H9 (cell line): ENCODE measurements around the gene DENND1C. TPM values are rescaled to one million over a fixed set of nuclear protein-coding genes. Genes with fewer than 3 reads are reported as not detected.
A peak's percentile ranks its signal among the peaks of the same experiment; 100 is the strongest.

Source experiments
- DNase-seq: peaks from one replicate; pipeline ENCODE4 v3.0.0-alpha.2; 2017
- H2AFZ ChIP-seq: one replicate; pipeline ENCODE4 v1.6.1; 2013; ENCODE audit warnings: mild to moderate bottlenecking, low read length, control low read depth, moderate library complexity
- H2AK5ac ChIP-seq: 2 replicates; pipeline ENCODE4 v1.6.1; 2013; ENCODE audit warnings: low read length, control low read depth, mixed read lengths; ENCODE audit not compliant: insufficient read length
- H2BK120ac ChIP-seq: one replicate; pipeline ENCODE4 v1.6.1; 2013; ENCODE audit warnings: low read depth, mild to moderate bottlenecking, low read length, control low read depth, inconsistent platforms; ENCODE audit not compliant: poor library complexity, severe bottlenecking
- H2BK12ac ChIP-seq: 2 replicates; pipeline ENCODE4 v1.6.1; 2013; ENCODE audit warnings: low read length, control low read depth, mixed read lengths, low read depth; ENCODE audit not compliant: insufficient read length
- H2BK15ac ChIP-seq: 2 replicates; pipeline ENCODE4 v1.6.1; 2013; ENCODE audit warnings: low read depth, low read length, control low read depth
- H2BK20ac ChIP-seq: one replicate; pipeline ENCODE4 v1.6.1; 2013; ENCODE audit warnings: low read depth, mild to moderate bottlenecking, low read length, control low read depth, inconsistent platforms; ENCODE audit not compliant: poor library complexity, severe bottlenecking
- H2BK5ac ChIP-seq: 2 replicates; pipeline ENCODE4 v1.6.1; 2013; ENCODE audit warnings: low read length, control low read depth, mixed read lengths; ENCODE audit not compliant: insufficient read length
- H3K14ac ChIP-seq: 2 replicates; pipeline ENCODE4 v1.6.1; 2013; ENCODE audit warnings: low read length, control low read depth; ENCODE audit not compliant: insufficient read depth
- H3K18ac ChIP-seq: 2 replicates; pipeline ENCODE4 v1.6.1; 2013; ENCODE audit warnings: low read depth, mild to moderate bottlenecking, mixed read lengths, low read length, control low read depth; ENCODE audit not compliant: insufficient read length
- H3K23ac ChIP-seq: 2 replicates; pipeline ENCODE4 v1.6.1; 2013; ENCODE audit warnings: low read length, control low read depth, mixed read lengths, low read depth; ENCODE audit not compliant: insufficient read length
- H3K23me2 ChIP-seq: 2 replicates; pipeline ENCODE4 v1.6.1; 2013; ENCODE audit warnings: low read depth, mild to moderate bottlenecking, mixed read lengths, low read length, control low read depth; ENCODE audit not compliant: insufficient read length, poor library complexity, severe bottlenecking
- H3K27ac ChIP-seq: 2 replicates; pipeline ENCODE4 v1.5.1; 2013; ENCODE audit warnings: low read length, control low read depth, mixed read lengths, low read depth; ENCODE audit not compliant: insufficient read length
- H3K27me3 ChIP-seq: 2 replicates; pipeline ENCODE4 v1.6.1; 2013; ENCODE audit warnings: low read length, control low read depth, inconsistent platforms; ENCODE audit not compliant: insufficient read depth
- H3K4ac ChIP-seq: 2 replicates; pipeline ENCODE4 v1.6.1; 2013; ENCODE audit warnings: low read depth, mild to moderate bottlenecking, control low read depth, inconsistent platforms, low read length, moderate library complexity
- H3K4me1 ChIP-seq: 2 replicates; pipeline ENCODE4 v1.6.1; 2013; ENCODE audit warnings: low read length, control low read depth, inconsistent platforms; ENCODE audit not compliant: insufficient read depth
- H3K4me2 ChIP-seq: 2 replicates; pipeline ENCODE4 v1.6.1; 2013; ENCODE audit warnings: low read length, control low read depth, mixed read lengths; ENCODE audit not compliant: insufficient read length, insufficient read depth
- H3K56ac ChIP-seq: 2 replicates; pipeline ENCODE4 v1.6.1; 2013; ENCODE audit warnings: low read depth, mild to moderate bottlenecking, mixed read lengths, low read length, control low read depth; ENCODE audit not compliant: insufficient read length
- H3K79me1 ChIP-seq: 2 replicates; pipeline ENCODE4 v1.6.1; 2013; ENCODE audit warnings: low read depth, mild to moderate bottlenecking, moderate library complexity, low read length, control low read depth, inconsistent platforms; ENCODE audit not compliant: insufficient read depth, poor library complexity, severe bottlenecking
- H3K79me2 ChIP-seq: 2 replicates; pipeline ENCODE4 v1.6.1; 2013; ENCODE audit warnings: low read length, control low read depth, inconsistent platforms; ENCODE audit not compliant: insufficient read depth
- H3K9ac ChIP-seq: 2 replicates; pipeline ENCODE4 v1.6.1; 2013; ENCODE audit warnings: low read length, control low read depth, mixed read lengths; ENCODE audit not compliant: insufficient read length; ENCODE audit errors: extremely low read depth
- H3K9me3 ChIP-seq: one replicate; pipeline ENCODE4 v1.6.1; 2013; ENCODE audit warnings: low read depth, low read length, inconsistent platforms; ENCODE audit not compliant: control insufficient read depth
- H3T11ph ChIP-seq: one replicate; pipeline ENCODE4 v1.6.1; 2013; ENCODE audit warnings: mild to moderate bottlenecking, low read length, control low read depth, inconsistent platforms
- H4K20me1 ChIP-seq: one replicate; pipeline ENCODE4 v1.6.1; 2013; ENCODE audit not compliant: control insufficient read depth, insufficient read length, insufficient read depth
- H4K5ac ChIP-seq: 2 replicates; pipeline ENCODE4 v1.6.1; 2013; ENCODE audit warnings: low read depth, mild to moderate bottlenecking, mixed read lengths, low read length, control low read depth; ENCODE audit not compliant: insufficient read length
- H4K8ac ChIP-seq: replicated peaks from 2 replicates; pipeline ENCODE4 v1.6.1; 2013; ENCODE audit warnings: low read length, control low read depth, mixed read lengths, low read depth; ENCODE audit not compliant: insufficient read length
- H4K91ac ChIP-seq: 2 replicates; pipeline ENCODE4 v1.6.1; 2013; ENCODE audit warnings: low read depth, mild to moderate bottlenecking, moderate library complexity, mixed read lengths, low read length, control low read depth; ENCODE audit not compliant: insufficient read length
- H3K27ac Mint-ChIP-seq, 3 experiments: 2 replicates in 2 of 3; 3 replicates in 1 of 3; pipeline ENCODE4 v1.8.0; 2020 to 2021; ENCODE audit warnings: mixed read lengths in 3 of 3, mild to moderate bottlenecking in 1 of 3, moderate library complexity in 1 of 3
- H3K27me3 Mint-ChIP-seq: 2 replicates; pipeline ENCODE4 v1.8.0; 2021; ENCODE audit warnings: low read depth, mild to moderate bottlenecking, moderate library complexity, mixed read lengths
- H3K36me3 Mint-ChIP-seq, 3 experiments: 2 replicates in 2 of 3; 3 replicates in 1 of 3; pipeline ENCODE4 v1.8.0; 2020 to 2021; ENCODE audit warnings: low read depth in 3 of 3, mixed read lengths in 3 of 3; ENCODE audit not compliant: insufficient read depth in 1 of 3
- H3K4me1 Mint-ChIP-seq, 2 experiments: 2 replicates each; pipeline ENCODE4 v1.8.0; 2020; ENCODE audit warnings: mixed read lengths in 2 of 2
- H3K4me3 Mint-ChIP-seq, 2 experiments: 2 replicates in 1 of 2; 3 replicates in 1 of 2; pipeline ENCODE4 v1.8.0; 2020 to 2021; ENCODE audit warnings: mild to moderate bottlenecking in 2 of 2, mixed read lengths in 2 of 2, moderate library complexity in 1 of 2
- H3K9me3 Mint-ChIP-seq, 2 experiments: 2 replicates in 1 of 2; 3 replicates in 1 of 2; pipeline ENCODE4 v1.8.0; 2020; ENCODE audit warnings: mild to moderate bottlenecking in 2 of 2, mixed read lengths in 2 of 2, moderate library complexity in 1 of 2
- WGBS: extraction: QIAGEN DNeasy Blood & Tissue Kit; methylation state at CpG from one replicate; pipeline ENCODE4 v1.1.7; 2013; ENCODE audit warnings: missing lambda C conversion rate, low lambda C conversion rate, mixed read lengths; ENCODE audit not compliant: insufficient read length; ENCODE audit errors: extremely low coverage; 5-methylcytosine and 5-hydroxymethylcytosine counted together
- total RNA-seq: library from RNA; stranded (reverse); gene quantifications from 2 replicates; pipeline ENCODE4 v1.2.1, GENCODE V29; 2021
- TF ChIP-seq, protein P1 (sequence below): fragments of 200-600 bp; sonication (generic); conservative IDR thresholded peaks from 3 replicates; pipeline ENCODE4 v1.8.0; 2021; ENCODE audit warnings: antibody characterized with exemption, mild to moderate bottlenecking

The DENND1C gene
- total RNA-seq, 1 experiment from 2014 or later, result 2.4 TPM

DNA sequence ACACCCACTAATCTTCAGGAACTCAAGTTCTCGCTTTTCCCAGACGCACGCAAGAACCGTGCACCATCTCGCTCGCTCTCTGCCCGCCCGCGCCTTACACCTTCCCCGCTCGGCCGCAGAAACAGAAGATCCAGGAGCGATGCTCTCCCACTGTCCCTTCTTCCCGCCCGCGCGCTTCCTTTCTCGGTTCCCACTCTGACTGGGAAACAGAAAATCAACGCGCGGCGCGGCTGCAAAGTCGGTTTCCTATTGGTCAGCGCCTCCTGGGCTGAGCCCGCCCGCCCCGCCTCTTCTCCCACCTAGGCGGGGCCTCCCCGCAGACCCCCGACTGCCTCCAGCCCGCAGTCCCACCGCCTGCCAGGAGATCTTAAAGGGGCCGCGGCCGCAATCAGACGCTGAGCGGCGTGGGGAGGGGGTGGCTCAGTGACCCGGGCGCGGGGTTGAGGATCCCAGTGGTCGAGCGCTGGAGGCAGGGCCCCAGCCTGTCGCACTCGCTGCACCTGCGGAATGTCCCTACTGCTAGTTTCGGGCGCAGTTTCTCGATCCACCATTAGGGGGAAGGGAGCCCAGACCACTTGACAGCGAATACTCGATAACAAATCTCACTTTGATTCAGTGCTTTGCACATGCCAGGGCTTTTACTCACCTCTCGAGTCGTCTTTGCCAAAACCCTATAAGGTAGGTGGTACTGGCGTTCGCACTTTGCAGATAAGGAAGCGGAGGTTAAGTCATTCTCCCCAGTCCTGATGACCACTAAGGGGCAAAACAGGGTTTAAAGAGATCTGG, 21.3 kb downstream of the DENND1C start:
- Histone ChIP-seq H2AK5ac (no peak overlapping the region), H3K23me2 (peaks cover 9% of the 10 kb centered on the region)
- TF ChIP-seq, protein P1, sequence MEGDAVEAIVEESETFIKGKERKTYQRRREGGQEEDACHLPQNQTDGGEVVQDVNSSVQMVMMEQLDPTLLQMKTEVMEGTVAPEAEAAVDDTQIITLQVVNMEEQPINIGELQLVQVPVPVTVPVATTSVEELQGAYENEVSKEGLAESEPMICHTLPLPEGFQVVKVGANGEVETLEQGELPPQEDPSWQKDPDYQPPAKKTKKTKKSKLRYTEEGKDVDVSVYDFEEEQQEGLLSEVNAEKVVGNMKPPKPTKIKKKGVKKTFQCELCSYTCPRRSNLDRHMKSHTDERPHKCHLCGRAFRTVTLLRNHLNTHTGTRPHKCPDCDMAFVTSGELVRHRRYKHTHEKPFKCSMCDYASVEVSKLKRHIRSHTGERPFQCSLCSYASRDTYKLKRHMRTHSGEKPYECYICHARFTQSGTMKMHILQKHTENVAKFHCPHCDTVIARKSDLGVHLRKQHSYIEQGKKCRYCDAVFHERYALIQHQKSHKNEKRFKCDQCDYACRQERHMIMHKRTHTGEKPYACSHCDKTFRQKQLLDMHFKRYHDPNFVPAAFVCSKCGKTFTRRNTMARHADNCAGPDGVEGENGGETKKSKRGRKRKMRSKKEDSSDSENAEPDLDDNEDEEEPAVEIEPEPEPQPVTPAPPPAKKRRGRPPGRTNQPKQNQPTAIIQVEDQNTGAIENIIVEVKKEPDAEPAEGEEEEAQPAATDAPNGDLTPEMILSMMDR, result peak; percentile 72

More for the DNA sequence above, 21.3 kb downstream of the DENND1C start:
- no peak overlapping the region for H2BK20ac ChIP-seq
- peak overlapping the region; percentile 76 for H3K4me2 ChIP-seq
- no peak overlapping the region for H2AFZ ChIP-seq
- no peak overlapping the region for H2BK15ac ChIP-seq
- Mint-ChIP-seq H3K27me3 (peaks cover 12% of the 10 kb centered on the region), H3K9me3 (peaks cover 0 to 1% of the 10 kb centered on the region in 2 experiments; a peak in 1 of 5 replicates), H3K4me1 (peaks cover 17 to 23% of the 10 kb centered on the region in 2 experiments), H3K27ac (peak overlapping the region; percentile 90 to 98 (median 94); a peak in 5 of 7 replicates), H3K36me3 (peaks cover 5 to 14% (median 12%) of the 10 kb centered on the region in 3 experiments), H3K4me3 (peak overlapping the region; percentile 89 to 98)
- H3K79me2 ChIP-seq, result no peaks in the 10 kb centered on the region
- H3K27ac ChIP-seq, result no peak overlapping the region
- no peak overlapping the region for H3K56ac ChIP-seq
- no peaks in the 10 kb centered on the region for H3K79me1 ChIP-seq
- H3K9ac ChIP-seq, result no peak overlapping the region
- no peak overlapping the region for H2BK12ac ChIP-seq
- H3K18ac ChIP-seq, result no peak overlapping the region
- H2BK120ac ChIP-seq, result no peak overlapping the region
- no peaks in the 10 kb centered on the region for H3K27me3 ChIP-seq
- H3K14ac ChIP-seq, result no peak overlapping the region
- peak; percentile 97 for DNase-seq
- no peak overlapping the region for H4K8ac ChIP-seq
- WGBS, result no CpG with 5 or more reads among the region's 57 CpGs
- H3K4ac ChIP-seq, result no peak overlapping the region
- no peaks in the 10 kb centered on the region for H4K20me1 ChIP-seq
- H3T11ph ChIP-seq, result no peak overlapping the region
- no peak overlapping the region for H3K23ac ChIP-seq
- H4K91ac ChIP-seq, result no peak overlapping the region
- H3K9me3 ChIP-seq, result no peaks in the 10 kb centered on the region
- no peak overlapping the region for H4K5ac ChIP-seq
- H3K4me1 ChIP-seq, result no peaks in the 10 kb centered on the region; the same call in 1 of the 2 replicates
- no peak overlapping the region for H2BK5ac ChIP-seq
